Measurements from ENCODE around the gene MLST8.
"Not testable (repeated sequence)": the region's sequence is repeated elsewhere in the genome, so short reads cannot be mapped to it uniquely, and the experiment has no call there.

MLST8 gene

GRCh38 chr16:2237102-2237482, 31.8 kb downstream of the MLST8 start:
- Histone ChIP-seq H3K4me3 (ENCODE audit: low read depth in 1 of 2, low read length in 2 of 2) (no peak overlapping the region), H3K4me1 (ENCODE audit: control insufficient read depth in 1 of 2, insufficient read depth in 2 of 2, low read length in 2 of 2) (peaks cover 0 to 17% of the 10 kb centered on the region in 2 donors), H3K27ac (ENCODE audit: low read depth, low read length) (no peak overlapping the region), H3K9me3 (ENCODE audit: control insufficient read depth in 1 of 2, low read length in 2 of 2) (no peaks in the 10 kb centered on the region), H3K27me3 (ENCODE audit: control insufficient read depth in 1 of 2, insufficient read depth in 2 of 2, low read length in 2 of 2) (peaks cover 16% of the 10 kb centered on the region in 2 donors), H3K36me3 (ENCODE audit: control insufficient read depth in 1 of 2, insufficient read depth in 2 of 2, low read length in 2 of 2) (peaks cover 7 to 36% of the 10 kb centered on the region in 2 donors), H3K9ac (ENCODE audit: low read depth in 1 of 2, low read length in 2 of 2) (no peak overlapping the region)

DNA sequence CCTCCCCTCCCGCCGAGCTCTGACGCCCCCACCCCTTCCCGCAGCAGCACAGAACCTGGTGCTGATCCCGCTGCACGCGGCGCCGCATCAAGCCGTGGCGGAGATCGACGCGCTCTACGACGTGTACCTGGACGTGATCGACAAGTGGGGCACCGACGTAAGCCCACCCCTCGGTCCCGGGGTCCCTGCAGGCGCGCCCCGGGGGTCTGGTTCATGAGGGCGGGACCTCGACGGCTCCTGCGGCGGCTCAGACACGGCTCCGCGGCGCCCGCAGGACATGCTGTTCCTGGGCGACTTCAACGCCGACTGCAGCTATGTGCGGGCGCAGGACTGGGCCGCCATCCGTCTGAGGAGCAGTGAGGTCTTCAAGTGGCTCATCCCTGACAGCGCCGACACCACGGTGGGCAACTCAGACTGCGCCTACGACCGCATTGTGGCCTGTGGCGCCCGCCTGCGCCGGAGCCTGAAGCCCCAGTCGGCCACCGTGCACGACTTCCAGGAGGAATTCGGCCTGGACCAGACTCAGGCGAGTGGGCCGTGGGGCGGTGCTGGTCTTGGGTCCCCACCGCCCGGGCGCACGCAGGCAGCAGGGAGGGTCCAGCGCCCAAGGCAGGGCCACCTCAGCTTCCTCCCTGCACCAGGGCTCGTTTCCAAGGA, 32.4 kb downstream of the MLST8 start:
- H3K9me3 ChIP-seq (ENCODE audit: control insufficient read depth in 1 of 2, low read length in 2 of 2), result no peaks in the 10 kb centered on the region
- peaks cover 16% of the 10 kb centered on the region in 2 donors for H3K27me3 ChIP-seq (ENCODE audit: control insufficient read depth in 1 of 2, insufficient read depth in 2 of 2, low read length in 2 of 2)
- H3K4me3 ChIP-seq (ENCODE audit: low read depth in 1 of 2, low read length in 2 of 2), result no peak overlapping the region
- H3K9ac ChIP-seq (ENCODE audit: low read depth in 1 of 2, low read length in 2 of 2), result no peak overlapping the region
- H3K4me1 ChIP-seq (ENCODE audit: control insufficient read depth in 1 of 2, insufficient read depth in 2 of 2, low read length in 2 of 2), result peaks cover 0 to 17% of the 10 kb centered on the region in 2 donors
- peaks cover 10 to 36% of the 10 kb centered on the region in 2 donors for H3K36me3 ChIP-seq (ENCODE audit: control insufficient read depth in 1 of 2, insufficient read depth in 2 of 2, low read length in 2 of 2)
- no peak overlapping the region for H3K27ac ChIP-seq (ENCODE audit: low read depth, low read length)

- peaks cover 16 to 36% of the 10 kb centered on the region in 2 donors for H3K36me3 ChIP-seq (ENCODE audit: control insufficient read depth in 1 of 2, insufficient read depth in 2 of 2, low read length in 2 of 2)
Observed at GRCh38 chr16:2238150-2238837, 33.0 kb downstream of the MLST8 start.

GRCh38 chr16:2238838-2239675, 33.8 kb downstream of the MLST8 start:
- Histone ChIP-seq H3K9me3 (ENCODE audit: control insufficient read depth in 1 of 2, low read length in 2 of 2) (no peaks in the 10 kb centered on the region), H3K4me3 (ENCODE audit: low read depth in 1 of 2, low read length in 2 of 2) (no peak overlapping the region), H3K27me3 (ENCODE audit: control insufficient read depth in 1 of 2, insufficient read depth in 2 of 2, low read length in 2 of 2) (peaks cover 16% of the 10 kb centered on the region in 2 donors), H3K9ac (ENCODE audit: low read depth in 1 of 2, low read length in 2 of 2) (no peak overlapping the region), H3K4me1 (ENCODE audit: control insufficient read depth in 1 of 2, insufficient read depth in 2 of 2, low read length in 2 of 2) (peaks cover 0 to 17% of the 10 kb centered on the region in 2 donors), H3K27ac (ENCODE audit: low read depth, low read length) (no peak overlapping the region), H3K36me3 (ENCODE audit: control insufficient read depth in 1 of 2, insufficient read depth in 2 of 2, low read length in 2 of 2) (peaks cover 19 to 36% of the 10 kb centered on the region in 2 donors)

More at GRCh38 chr16:2238150-2238837, 33.0 kb downstream of the MLST8 start:
- Histone ChIP-seq H3K9ac (ENCODE audit: low read depth in 1 of 2, low read length in 2 of 2) (no peak overlapping the region), H3K27ac (ENCODE audit: low read depth, low read length) (no peak overlapping the region), H3K4me1 (ENCODE audit: control insufficient read depth in 1 of 2, insufficient read depth in 2 of 2, low read length in 2 of 2) (peaks cover 0 to 17% of the 10 kb centered on the region in 2 donors), H3K27me3 (ENCODE audit: control insufficient read depth in 1 of 2, insufficient read depth in 2 of 2, low read length in 2 of 2) (peaks cover 16% of the 10 kb centered on the region in 2 donors), H3K9me3 (ENCODE audit: control insufficient read depth in 1 of 2, low read length in 2 of 2) (no peaks in the 10 kb centered on the region), H3K4me3 (ENCODE audit: low read depth in 1 of 2, low read length in 2 of 2) (no peak overlapping the region)

- not testable (repeated sequence) for H3K4me3 ChIP-seq (ENCODE audit: low read depth in 1 of 2, low read length in 2 of 2)
- Histone ChIP-seq H3K36me3 (ENCODE audit: control insufficient read depth in 1 of 2, insufficient read depth in 2 of 2, low read length in 2 of 2) (peaks cover 18 to 37% of the 10 kb centered on the region in 2 donors), H3K27me3 (ENCODE audit: control insufficient read depth in 1 of 2, insufficient read depth in 2 of 2, low read length in 2 of 2) (peaks cover 12 to 16% of the 10 kb centered on the region in 2 donors)
Observed at GRCh38 chr16:2240331-2240730, 35.1 kb downstream of the MLST8 start.

DNA sequence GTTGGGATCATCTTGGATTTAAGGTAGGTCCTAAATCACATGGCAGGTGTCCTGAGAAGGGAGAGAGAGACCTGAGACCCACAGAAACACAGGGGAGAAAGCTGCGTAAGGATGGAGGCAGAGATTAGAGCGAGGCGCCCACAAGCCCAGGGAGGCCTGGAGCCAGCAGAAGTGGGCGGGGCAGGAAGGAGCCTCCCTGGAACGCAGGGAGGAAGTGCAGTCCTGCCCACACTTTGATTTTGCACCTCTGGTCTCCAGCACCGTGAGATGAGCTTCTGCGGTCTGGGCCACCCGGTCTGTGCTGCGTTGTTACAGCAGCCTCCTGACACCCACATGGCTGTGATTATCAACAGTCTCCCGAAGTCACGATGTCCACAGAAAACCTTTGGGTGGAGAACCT, 37.3 kb downstream of the MLST8 start:
- Histone ChIP-seq H3K4me1 (ENCODE audit: control insufficient read depth in 1 of 2, insufficient read depth in 2 of 2, low read length in 2 of 2) (peaks cover 0 to 6% of the 10 kb centered on the region in 2 donors), H3K27ac (ENCODE audit: low read depth, low read length) (no peak overlapping the region), H3K4me3 (ENCODE audit: low read depth in 1 of 2, low read length in 2 of 2) (no peak overlapping the region), H3K27me3 (ENCODE audit: control insufficient read depth in 1 of 2, insufficient read depth in 2 of 2, low read length in 2 of 2) (peaks cover 7 to 10% of the 10 kb centered on the region in 2 donors), H3K9me3 (ENCODE audit: control insufficient read depth in 1 of 2, low read length in 2 of 2) (no peaks in the 10 kb centered on the region), H3K36me3 (ENCODE audit: control insufficient read depth in 1 of 2, insufficient read depth in 2 of 2, low read length in 2 of 2) (peaks cover 30 to 49% of the 10 kb centered on the region in 2 donors), H3K9ac (ENCODE audit: low read depth in 1 of 2, low read length in 2 of 2) (no peak overlapping the region)

More at GRCh38 chr16:2240331-2240730, 35.1 kb downstream of the MLST8 start:
- H3K9me3 ChIP-seq (ENCODE audit: control insufficient read depth in 1 of 2, low read length in 2 of 2); H3K27ac ChIP-seq (ENCODE audit: low read depth, low read length); H3K9ac ChIP-seq (ENCODE audit: low read depth in 1 of 2, low read length in 2 of 2): not testable (repeated sequence)
- H3K4me1 ChIP-seq (ENCODE audit: control insufficient read depth in 1 of 2, insufficient read depth in 2 of 2, low read length in 2 of 2), result peaks cover 0 to 17% of the 10 kb centered on the region in 2 donors

GRCh38 chr16:2243031-2243528, 37.8 kb downstream of the MLST8 start:
- peaks cover 3 to 5% of the 10 kb centered on the region in 2 donors for H3K27me3 ChIP-seq (ENCODE audit: control insufficient read depth in 1 of 2, insufficient read depth in 2 of 2, low read length in 2 of 2)
- no peak overlapping the region for H3K9ac ChIP-seq (ENCODE audit: low read depth in 1 of 2, low read length in 2 of 2)
- H3K4me3 ChIP-seq (ENCODE audit: low read depth in 1 of 2, low read length in 2 of 2), result no peak overlapping the region
- peaks cover 30 to 49% of the 10 kb centered on the region in 2 donors for H3K36me3 ChIP-seq (ENCODE audit: control insufficient read depth in 1 of 2, insufficient read depth in 2 of 2, low read length in 2 of 2)
- H3K9me3 ChIP-seq (ENCODE audit: control insufficient read depth in 1 of 2, low read length in 2 of 2), result no peaks in the 10 kb centered on the region
- peaks cover 0 to under 1% of the 10 kb centered on the region in 2 donors for H3K4me1 ChIP-seq (ENCODE audit: control insufficient read depth in 1 of 2, insufficient read depth in 2 of 2, low read length in 2 of 2)
- no peak overlapping the region for H3K27ac ChIP-seq (ENCODE audit: low read depth, low read length)

DNA sequence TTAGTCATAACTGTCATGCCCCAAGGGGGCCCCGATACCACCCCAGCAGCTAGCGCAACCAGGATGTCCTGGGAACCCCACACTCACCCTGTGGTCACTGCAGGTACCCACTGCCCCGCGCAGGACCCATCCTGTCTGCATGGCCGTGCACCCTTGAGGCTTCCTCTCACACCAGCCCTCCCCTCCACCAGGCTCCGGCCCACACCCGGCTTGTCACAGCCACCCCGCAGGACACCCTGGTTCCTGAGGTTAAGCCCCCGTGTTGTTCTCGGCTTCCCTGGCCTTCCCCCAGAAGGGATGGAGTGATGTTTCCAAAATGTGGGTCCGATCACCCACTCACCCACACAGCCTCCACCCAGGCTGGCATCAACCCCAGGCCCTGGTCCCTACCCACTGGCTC, 38.5 kb downstream of the MLST8 start:
- H3K27me3 ChIP-seq (ENCODE audit: control insufficient read depth in 1 of 2, insufficient read depth in 2 of 2, low read length in 2 of 2), result no peaks in the 10 kb centered on the region
- H3K4me1 ChIP-seq (ENCODE audit: control insufficient read depth in 1 of 2, insufficient read depth in 2 of 2, low read length in 2 of 2), result no peaks in the 10 kb centered on the region
- peaks cover 30 to 49% of the 10 kb centered on the region in 2 donors for H3K36me3 ChIP-seq (ENCODE audit: control insufficient read depth in 1 of 2, insufficient read depth in 2 of 2, low read length in 2 of 2)
- H3K4me3 ChIP-seq (ENCODE audit: low read depth in 1 of 2, low read length in 2 of 2), result no peak overlapping the region
- no peak overlapping the region for H3K9ac ChIP-seq (ENCODE audit: low read depth in 1 of 2, low read length in 2 of 2)
- no peak overlapping the region for H3K27ac ChIP-seq (ENCODE audit: low read depth, low read length)
- H3K9me3 ChIP-seq (ENCODE audit: control insufficient read depth in 1 of 2, low read length in 2 of 2), result no peaks in the 10 kb centered on the region

- H3K4me3 ChIP-seq (ENCODE audit: low read depth in 1 of 2, low read length in 2 of 2), result no peak overlapping the region
- H3K9me3 ChIP-seq (ENCODE audit: control insufficient read depth in 1 of 2, low read length in 2 of 2), result no peaks in the 10 kb centered on the region
- no peaks in the 10 kb centered on the region for H3K27me3 ChIP-seq (ENCODE audit: control insufficient read depth in 1 of 2, insufficient read depth in 2 of 2, low read length in 2 of 2)
- no peak overlapping the region for H3K9ac ChIP-seq (ENCODE audit: low read depth in 1 of 2, low read length in 2 of 2)
- no peaks in the 10 kb centered on the region for H3K4me1 ChIP-seq (ENCODE audit: control insufficient read depth in 1 of 2, insufficient read depth in 2 of 2, low read length in 2 of 2)
- H3K27ac ChIP-seq (ENCODE audit: low read depth, low read length), result no peak overlapping the region
- H3K36me3 ChIP-seq (ENCODE audit: control insufficient read depth in 1 of 2, insufficient read depth in 2 of 2, low read length in 2 of 2), result peaks cover 30 to 49% of the 10 kb centered on the region in 2 donors
Observed at GRCh38 chr16:2244301-2244700, 39.0 kb downstream of the MLST8 start.
